IMR-90 (cell line): ENCODE results near the gene ABCD1. TPM values are rescaled to one million over a fixed set of nuclear protein-coding genes. Genes with fewer than 3 reads are reported as not detected.

ENCODE experiments used
- ATAC-seq: fragments of 200-7000 bp; cut with Tn5 transposase; 2 replicates; pipeline ENCODE4 v1.9.1; 2020; ENCODE audit warnings: low read depth, mild to moderate bottlenecking, moderate library complexity
- BruUV-seq: library from RNA; stranded (reverse); fragments of 400-500 nt; replicated peaks from 2 replicates; lab custom pipeline; 2021; lab: Mats Ljungman, UMichigan
- CTCF ChIA-PET: fragments of 300-600 bp; formaldehyde crosslinking; extraction: SDS; loops from one replicate; lab custom pipeline; 2021; ENCODE audit warnings: antibody characterized with exemption; lab: Yijun Ruan, JAX
- POLR2A ChIA-PET: fragments of 300-600 bp; sonication (Branson Sonifier 250); formaldehyde crosslinking; loops from one replicate; lab custom pipeline; 2022; ENCODE audit warnings: antibody characterized with exemption; ENCODE audit not compliant: unreplicated experiment; lab: Charles Lee
- DNase-seq: peaks from one replicate; pipeline ENCODE4 v3.0.0; 2013
- H2AFZ ChIP-seq: replicated peaks from 2 replicates; pipeline ENCODE3; 2013; ENCODE audit warnings: low read length, mild to moderate bottlenecking; ENCODE audit not compliant: poor library complexity
- H2AK5ac ChIP-seq: 2 replicates; pipeline ENCODE4 v1.6.1; 2013; ENCODE audit warnings: low read depth, low read length, inconsistent platforms
- H2AK9ac ChIP-seq: replicated peaks from 2 replicates; pipeline ENCODE3; 2013; ENCODE audit warnings: mild to moderate bottlenecking, low read depth, low read length, moderate library complexity; ENCODE audit not compliant: poor library complexity
- H2BK120ac ChIP-seq: 2 replicates; pipeline ENCODE4 v1.6.1; 2013; ENCODE audit warnings: low read depth, low read length, inconsistent platforms
- H2BK15ac ChIP-seq: 3 replicates; pipeline ENCODE4 v1.6.1; 2013; ENCODE audit warnings: low read depth, low read length, inconsistent platforms
- H2BK20ac ChIP-seq: 2 replicates; pipeline ENCODE4 v1.6.1; 2013; ENCODE audit warnings: low read depth, mild to moderate bottlenecking, inconsistent platforms, low read length, moderate library complexity
- H2BK5ac ChIP-seq: 2 replicates; pipeline ENCODE4 v1.6.1; 2013; ENCODE audit warnings: mild to moderate bottlenecking, low read depth, low read length, inconsistent platforms; ENCODE audit not compliant: poor library complexity, severe bottlenecking
- H3K14ac ChIP-seq: replicated peaks from 2 replicates; pipeline ENCODE4 v1.6.1; 2013; ENCODE audit warnings: low read depth, low read length, inconsistent platforms
- H3K18ac ChIP-seq: 2 replicates; pipeline ENCODE4 v1.6.1; 2013; ENCODE audit warnings: low read depth, low read length, control low read depth
- H3K23ac ChIP-seq: 2 replicates; pipeline ENCODE4 v1.6.1; 2013; ENCODE audit warnings: low read depth, low read length, inconsistent platforms
- H3K27ac ChIP-seq: 2 replicates; pipeline ENCODE4 v1.5.1; 2013; ENCODE audit warnings: mild to moderate bottlenecking, control low read depth, low read length; ENCODE audit not compliant: insufficient read depth
- H3K27me3 ChIP-seq: 2 replicates; pipeline ENCODE4 v1.6.1; 2013; ENCODE audit warnings: low read length; ENCODE audit not compliant: control insufficient read depth, insufficient read depth
- H3K36me3 ChIP-seq: 2 replicates; pipeline ENCODE4 v1.6.1; 2013; ENCODE audit warnings: low read length, mixed read lengths; ENCODE audit not compliant: control insufficient read depth, insufficient read depth
- H3K4ac ChIP-seq: 2 replicates; pipeline ENCODE4 v1.6.1; 2013; ENCODE audit warnings: low read depth, low read length, inconsistent platforms
- H3K4me1 ChIP-seq: 2 replicates; pipeline ENCODE4 v1.6.1; 2013; ENCODE audit warnings: low read length, mixed read lengths; ENCODE audit not compliant: control insufficient read depth, insufficient read depth
- H3K4me2 ChIP-seq: 2 replicates; pipeline ENCODE4 v1.6.1; 2013; ENCODE audit warnings: low read depth, mild to moderate bottlenecking, control low read depth, low read length, moderate library complexity
- H3K4me3 ChIP-seq: 2 replicates; pipeline ENCODE4 v1.5.1; 2013; ENCODE audit warnings: low read depth, mild to moderate bottlenecking, control low read depth, low read length, moderate library complexity; ENCODE audit not compliant: insufficient read depth
- H3K56ac ChIP-seq: 2 replicates; pipeline ENCODE4 v1.6.1; 2013; ENCODE audit warnings: low read length, inconsistent platforms; ENCODE audit not compliant: insufficient read depth; ENCODE audit errors: extremely low read depth
- H3K79me1 ChIP-seq, 2 experiments: 2 replicates each; pipeline ENCODE4 v1.6.1; 2013; ENCODE audit warnings: low read length in 2 of 2, inconsistent platforms in 1 of 2, low read depth in 1 of 2
- H3K9ac ChIP-seq: 2 replicates; pipeline ENCODE4 v1.6.1; 2013; ENCODE audit warnings: low read depth, low read length, control low read depth
- H3K9me1 ChIP-seq: 2 replicates; pipeline ENCODE4 v1.6.1; 2013; ENCODE audit warnings: low read length, inconsistent platforms; ENCODE audit not compliant: insufficient read depth
- H3K9me3 ChIP-seq: 2 replicates; pipeline ENCODE4 v1.6.1; 2013; ENCODE audit warnings: low read length; ENCODE audit not compliant: control insufficient read depth, insufficient read depth
- H4K20me1 ChIP-seq: 2 replicates; pipeline ENCODE4 v1.6.1; 2013; ENCODE audit warnings: low read length, inconsistent platforms; ENCODE audit not compliant: insufficient read depth
- H4K5ac ChIP-seq: 2 replicates; pipeline ENCODE4 v1.6.1; 2013; ENCODE audit warnings: mild to moderate bottlenecking, low read depth, low read length, control low read depth
- H4K8ac ChIP-seq, 2 experiments: 2 replicates each; pipeline ENCODE4 v1.6.1; 2013; ENCODE audit warnings: low read depth in 2 of 2, low read length in 2 of 2, control low read depth in 1 of 2, inconsistent platforms in 1 of 2
- H4K91ac ChIP-seq: 2 replicates; pipeline ENCODE4 v1.6.1; 2013; ENCODE audit warnings: low read depth, low read length, inconsistent platforms; ENCODE audit not compliant: insufficient read depth
- BHLHE40 ChIP-seq: fragments of 150-350 bp; IDR thresholded peaks from 2 replicates; pipeline ENCODE4 v1.6.1; 2016; ENCODE audit warnings: mild to moderate bottlenecking, low read depth, low read length
- CEBPB ChIP-seq: IDR thresholded peaks from 2 replicates; pipeline ENCODE4 v1.6.1; 2012; ENCODE audit warnings: low read depth, low read length, improper control_type of control experiment
- CHD1 ChIP-seq: IDR thresholded peaks from 2 replicates; pipeline ENCODE4 v1.6.1; 2012; ENCODE audit warnings: low read depth, low read length, improper control_type of control experiment
- CTCF ChIP-seq: conservative IDR thresholded peaks from 2 replicates; pipeline ENCODE4 v1.5.1; 2012; ENCODE audit warnings: mild to moderate bottlenecking, low read depth, low read length, improper control_type of control experiment
- ELK1 ChIP-seq: fragments of 150-350 bp; IDR thresholded peaks from 2 replicates; pipeline ENCODE4 v1.6.1; 2016; ENCODE audit warnings: low read depth, mild to moderate bottlenecking, low read length, moderate library complexity, borderline replicate concordance
- FOS ChIP-seq: fragments of 150-350 bp; IDR thresholded peaks from 2 replicates; pipeline ENCODE4 v1.6.1; 2016; ENCODE audit warnings: low read depth, low read length
- MAFK ChIP-seq: IDR thresholded peaks from 2 replicates; pipeline ENCODE4 v1.6.1; 2012; ENCODE audit warnings: low read depth, low read length, improper control_type of control experiment
- MAZ ChIP-seq: IDR thresholded peaks from 2 replicates; pipeline ENCODE4 v1.6.1; 2012; ENCODE audit warnings: low read depth, mild to moderate bottlenecking, low read length, improper control_type of control experiment, moderate library complexity, borderline replicate concordance
- MXI1 ChIP-seq: IDR thresholded peaks from 2 replicates; pipeline ENCODE4 v1.6.1; 2012; ENCODE audit warnings: low read depth, mild to moderate bottlenecking, low read length, moderate library complexity, borderline replicate concordance
- NFE2L2 ChIP-seq: fragments of 150-350 bp; IDR thresholded peaks from 2 replicates; pipeline ENCODE4 v1.6.1; 2016; ENCODE audit warnings: low read depth, mild to moderate bottlenecking, low read length
- POLR2A ChIP-seq: IDR thresholded peaks from 2 replicates; pipeline ENCODE4 v1.6.1; 2012; ENCODE audit warnings: mild to moderate bottlenecking, low read depth, low read length
- RAD21 ChIP-seq: IDR thresholded peaks from 2 replicates; pipeline ENCODE4 v1.6.1; 2012; ENCODE audit warnings: low read length, improper control_type of control experiment
- RCOR1 ChIP-seq: IDR thresholded peaks from 2 replicates; pipeline ENCODE4 v1.6.1; 2012; ENCODE audit warnings: mild to moderate bottlenecking, low read length, improper control_type of control experiment; ENCODE audit not compliant: insufficient replicate concordance
- SMC3 ChIP-seq: fragments of 150-350 bp; IDR thresholded peaks from 2 replicates; pipeline ENCODE4 v1.6.1; 2016; ENCODE audit warnings: low read depth, mild to moderate bottlenecking, antibody characterized with exemption, low read length, moderate library complexity
- USF2 ChIP-seq: fragments of 150-350 bp; IDR thresholded peaks from 2 replicates; pipeline ENCODE4 v1.6.1; 2017; ENCODE audit warnings: mild to moderate bottlenecking, antibody characterized with exemption, low read length, low read depth
- whole genome bisulfite sequencing, 2 experiments: methylation state at CpG; one replicate each; pipeline versions ENCODE4 v1.1.5 to v1.1.7; 2013; ENCODE audit warnings: missing lambda C conversion rate in 2 of 2; ENCODE audit not compliant: insufficient read length in 1 of 2; ENCODE audit errors: extremely low coverage in 2 of 2; 5-methylcytosine and 5-hydroxymethylcytosine counted together
- dilution Hi-C: fragments of 300-500 bp; cut with HindIII; formaldehyde crosslinking; loops from one replicate; pipeline ENCODE4 v1.14.3; 2018; ENCODE audit warnings: low sequenced_read_pairs; ENCODE audit not compliant: unreplicated experiment
- in situ Hi-C: fragments of 300-500 bp; cut with MboI; formaldehyde crosslinking; loops from 3 replicates; pipeline ENCODE4 v1.14.3; 2019; ENCODE audit warnings: low sequenced_read_pairs, inconsistent platforms, mixed read lengths
- intact Hi-C: fragments of 100-400 bp; cut with micrococcal nuclease; formaldehyde crosslinking; loops from 2 replicates; pipeline ENCODE4 v1.10.0; 2022
- polyA plus RNA-seq, 3 experiments: library from polyadenylated mRNA; depleted of rRNA; stranded (reverse); fragments of >200 nt; gene quantifications; 2 replicates each; pipeline ENCODE4 v1.2.3, GENCODE V29; 2012; ENCODE audit warnings: low replicate concordance in 1 of 3
- total RNA-seq: library from RNA; depleted of rRNA; stranded (reverse); fragments of >200 nt; gene quantifications from 2 replicates; pipeline ENCODE4 v1.2.3, GENCODE V29; 2012

ABCD1 gene
- total and polyA plus RNA-seq, 2 of the 4 experiments (the other 2 are of a cell fraction) = 4.3 to 7.0 TPM

- Histone ChIP-seq H3K9ac (peak overlapping the region; percentile 19; the same call in 1 of the 2 replicates), H3K56ac (no peak overlapping the region), H2AK5ac (no peak overlapping the region), H2AK9ac (no peak overlapping the region), H3K23ac (no peak overlapping the region), H3K9me3 (0 out of 2 replicates have a peak, but pooled peaks cover 2% of the 10 kb centered on the region), H2AFZ (no peak overlapping the region), H4K5ac (no peak overlapping the region; the same call in 1 of the 2 replicates), H3K4me1 (peaks cover 9% of the 10 kb centered on the region), H3K9me1 (peaks cover 5% of the 10 kb centered on the region; the same call in 1 of the 2 replicates), H3K4me2 (peak overlapping the region; percentile 75), H3K79me1 (0 out of 4 replicates have a peak, but pooled peaks cover 0 to 6% of the 10 kb centered on the region in 2 experiments), H4K20me1 (peaks cover 12% of the 10 kb centered on the region), H3K36me3 (peaks cover 4% of the 10 kb centered on the region), H3K14ac (no peak overlapping the region), H2BK20ac (no peak overlapping the region), H3K4ac (no peak overlapping the region; the same call in 1 of the 2 replicates), H3K27ac (peak overlapping the region; percentile 2; the same call in 1 of the 2 replicates), H2BK120ac (no peak overlapping the region), H3K18ac (no peak overlapping the region), H3K4me3 (peak overlapping the region; percentile 96), H2BK15ac (no peak overlapping the region), H3K27me3 (no peaks in the 10 kb centered on the region; the same call in 1 of the 2 replicates), H4K91ac (no peak overlapping the region), H2BK5ac (no peak overlapping the region), H4K8ac (no peak overlapping the region; a peak in 1 of 4 replicates)
- ATAC-seq (peak; percentile 18), DNase-seq (peak; percentile 6)
- ChIA-PET CTCF (no interaction called here), POLR2A (no interaction called here)
- dilution Hi-C loops (no loop called here), in situ Hi-C loops (no loop called here), intact Hi-C loops (no loop called here)
- WGBS, 2 experiments = 40% methylated on average over 17 of the region's 53 CpGs; no CpG with 5 or more reads in 1 of the 2 experiments
- no TSS peak for BruUV-seq
- TF ChIP-seq MXI1 = no peak
- no peak for TF ChIP-seq MAZ
- TF ChIP-seq NFE2L2 = no peak
- no peak for TF ChIP-seq USF2
- TF ChIP-seq RAD21 = no peak
- TF ChIP-seq RCOR1 = no peak
- TF ChIP-seq ELK1 = no peak
- TF ChIP-seq POLR2A = no peak
- TF ChIP-seq MAFK = no peak
- no peak for TF ChIP-seq CEBPB
- TF ChIP-seq SMC3 = no peak
- no peak for TF ChIP-seq BHLHE40
- no peak for TF ChIP-seq FOS
- no peak for TF ChIP-seq CHD1
- TF ChIP-seq CTCF = no peak
These were observed 35.6 kb upstream of the ABCD1 start for GRCh38 chrX:153688911-153689590.
